NT2/D1 (cell line): Measurements from ENCODE around the gene MED9.
"Not testable (repeated sequence)": the region's sequence is repeated elsewhere in the genome, so short reads cannot be mapped to it uniquely, and the experiment has no call there.

Source experiments
- DNase-seq: peaks from one replicate; pipeline ENCODE4 v3.0.0-alpha.2; 2011; ENCODE audit warnings: low read depth, low spot score
- H3K27me3 ChIP-seq: 2 replicates; pipeline ENCODE4 v1.6.0; 2011; ENCODE audit warnings: mild to moderate bottlenecking; ENCODE audit not compliant: insufficient read length, insufficient read depth
- H3K36me3 ChIP-seq: 2 replicates; pipeline ENCODE4 v1.6.1; 2011; ENCODE audit warnings: mild to moderate bottlenecking, low read length, mixed read lengths; ENCODE audit not compliant: insufficient read depth, insufficient read length
- H3K4me1 ChIP-seq: 2 replicates; pipeline ENCODE4 v1.5.1; 2011; ENCODE audit not compliant: insufficient read depth, insufficient read length
- H3K4me3 ChIP-seq: 2 replicates; pipeline ENCODE4 v1.5.1; 2011; ENCODE audit warnings: low read depth; ENCODE audit not compliant: insufficient read length
- H3K9ac ChIP-seq: 2 replicates; pipeline ENCODE4 v1.6.0; 2011; ENCODE audit warnings: low read depth; ENCODE audit not compliant: insufficient read length
- H3K9me3 ChIP-seq: 2 replicates; pipeline ENCODE4 v1.5.1; 2011; ENCODE audit warnings: mild to moderate bottlenecking, low read length; ENCODE audit not compliant: insufficient read depth
- SUZ12 ChIP-seq: IDR thresholded peaks from 2 replicates; pipeline ENCODE4 v1.6.1; 2011; ENCODE audit not compliant: insufficient read length, insufficient read depth; ENCODE audit errors: extremely low read depth
- YY1 ChIP-seq: IDR thresholded peaks from 2 replicates; pipeline ENCODE4 v1.6.1; 2011; ENCODE audit not compliant: insufficient read length, insufficient read depth
- ZNF274 ChIP-seq: IDR thresholded peaks from 2 replicates; pipeline ENCODE4 v1.6.1; 2011; ENCODE audit warnings: mild to moderate bottlenecking, low read depth, low read length

MED9 gene

DNA sequence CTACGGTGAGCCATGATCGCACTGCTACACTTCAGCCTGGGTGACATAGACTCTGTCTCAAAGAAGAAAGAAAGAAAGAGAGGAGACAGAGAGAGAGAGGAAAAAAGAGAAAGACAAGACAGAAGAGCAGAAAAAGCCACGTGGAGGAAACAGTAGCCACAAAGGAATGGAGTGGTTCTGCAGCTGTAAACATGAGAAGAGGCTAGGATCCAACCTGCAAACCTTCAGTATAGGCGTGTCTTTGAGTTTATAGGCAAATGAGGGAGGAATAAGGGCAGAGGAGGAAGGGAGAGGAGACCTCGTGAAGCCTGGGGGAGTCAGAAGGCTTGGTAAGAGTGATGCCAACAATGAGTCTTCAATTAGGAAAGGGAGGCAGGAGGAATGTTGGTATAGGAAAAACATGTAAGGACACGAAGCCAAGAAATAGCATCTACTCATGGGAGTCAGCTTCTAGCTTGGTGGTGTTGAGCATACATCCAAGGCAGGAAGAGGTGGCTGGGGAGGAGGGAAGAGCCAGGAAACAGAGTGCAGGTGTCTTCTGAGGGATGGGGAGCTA, 3.9 kb downstream of the MED9 start:
- no peak overlapping the region for H3K4me3 ChIP-seq
- DNase-seq, result no peak
- H3K4me1 ChIP-seq, result peaks cover 3% of the 10 kb centered on the region
- H3K9ac ChIP-seq, result no peak overlapping the region
- H3K27me3 ChIP-seq, result no peaks in the 10 kb centered on the region
- TF ChIP-seq ZNF274, result no peak
- no peak for TF ChIP-seq SUZ12
- TF ChIP-seq YY1, result no peak
- H3K9me3 ChIP-seq, result peaks cover 5% of the 10 kb centered on the region; the same call in 1 of the 2 replicates
- peaks cover 48% of the 10 kb centered on the region for H3K36me3 ChIP-seq

DNA sequence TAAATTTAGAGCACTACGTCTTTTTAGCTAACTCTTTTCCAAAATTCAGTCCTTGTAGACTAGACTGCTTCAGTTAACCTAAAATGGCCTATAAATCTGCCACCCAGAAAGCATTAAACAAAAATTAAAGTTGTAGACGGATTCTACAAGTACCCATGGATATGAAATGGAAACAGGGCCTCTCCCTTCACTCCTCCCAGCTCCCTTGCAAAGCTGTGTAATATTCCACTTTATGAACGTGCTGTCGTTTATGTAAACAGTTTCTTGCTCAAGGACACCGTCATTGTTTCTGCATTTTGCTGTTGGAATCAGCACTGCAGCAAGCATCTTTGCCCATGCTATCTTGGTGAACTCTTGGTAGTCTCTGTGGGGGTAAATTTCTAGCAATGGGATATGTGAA, 5.1 kb downstream of the MED9 start:
- H3K4me3 ChIP-seq, result no peak overlapping the region
- no peaks in the 10 kb centered on the region for H3K27me3 ChIP-seq
- H3K9ac ChIP-seq, result no peak overlapping the region
- TF ChIP-seq YY1, result no peak
- no peak for TF ChIP-seq ZNF274
- no peak for TF ChIP-seq SUZ12
- peaks cover 7% of the 10 kb centered on the region; the same call in 1 of the 2 replicates for H3K9me3 ChIP-seq
- H3K4me1 ChIP-seq, result peaks cover 3% of the 10 kb centered on the region
- H3K36me3 ChIP-seq, result peaks cover 54% of the 10 kb centered on the region
- DNase-seq, result no peak

DNA sequence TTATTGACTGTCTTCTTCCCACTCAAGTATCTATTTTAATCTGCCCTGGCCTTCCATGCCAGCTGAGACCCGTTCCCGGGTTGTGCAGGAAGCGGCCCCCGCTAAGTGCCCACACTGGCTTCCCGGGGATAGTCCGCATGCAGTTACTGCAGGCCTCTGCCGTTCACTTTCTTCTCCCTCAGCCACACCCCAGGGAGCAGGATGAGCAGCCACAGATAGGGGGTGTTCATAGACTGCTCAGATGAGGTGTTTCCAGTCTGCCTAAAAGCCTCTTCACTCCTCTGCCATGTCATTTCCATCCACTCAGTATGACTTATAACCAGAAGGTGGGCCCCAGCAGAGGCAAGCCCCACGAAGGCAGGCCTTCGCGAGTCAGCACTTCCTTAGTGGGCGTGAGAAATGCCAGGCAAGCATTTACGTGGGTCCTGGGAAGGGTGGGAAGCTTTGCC, 7.7 kb downstream of the MED9 start:
- H3K4me1 ChIP-seq, result peaks cover 3% of the 10 kb centered on the region
- no peaks in the 10 kb centered on the region for H3K27me3 ChIP-seq
- H3K9ac ChIP-seq, result no peak overlapping the region
- peaks cover 7% of the 10 kb centered on the region; the same call in 1 of the 2 replicates for H3K9me3 ChIP-seq
- DNase-seq, result no peak
- TF ChIP-seq ZNF274 (no peak), YY1 (no peak), SUZ12 (no peak)
- H3K36me3 ChIP-seq, result peaks cover 59% of the 10 kb centered on the region
- no peak overlapping the region for H3K4me3 ChIP-seq

DNA sequence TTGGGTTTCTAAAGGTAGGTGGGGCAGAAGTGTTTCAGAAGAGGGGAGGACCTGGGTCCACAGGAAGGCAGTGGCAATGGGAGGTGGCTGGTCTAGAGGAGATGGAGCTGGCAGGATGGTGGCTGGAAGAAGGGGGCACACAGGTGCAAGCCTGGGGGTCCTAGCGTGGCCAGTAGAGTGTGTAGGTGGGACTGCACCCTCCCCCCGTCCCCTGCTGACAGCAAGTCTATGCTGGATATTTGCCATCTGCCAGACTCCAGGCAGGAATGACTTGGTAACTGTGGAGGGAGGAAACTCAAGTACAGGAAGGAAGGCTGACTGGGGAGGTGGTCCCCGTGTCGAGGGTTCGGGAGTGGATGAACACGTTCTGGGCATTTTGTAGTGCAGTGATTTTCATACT, 8.6 kb downstream of the MED9 start:
- DNase-seq, result no peak
- H3K36me3 ChIP-seq, result peaks cover 56% of the 10 kb centered on the region
- TF ChIP-seq YY1 (no peak), SUZ12 (no peak), ZNF274 (no peak)
- no peak overlapping the region for H3K9ac ChIP-seq
- no peak overlapping the region for H3K4me3 ChIP-seq
- H3K4me1 ChIP-seq, result peaks cover 3% of the 10 kb centered on the region
- no peaks in the 10 kb centered on the region for H3K27me3 ChIP-seq
- H3K9me3 ChIP-seq, result peaks cover 7% of the 10 kb centered on the region; the same call in 1 of the 2 replicates

DNA sequence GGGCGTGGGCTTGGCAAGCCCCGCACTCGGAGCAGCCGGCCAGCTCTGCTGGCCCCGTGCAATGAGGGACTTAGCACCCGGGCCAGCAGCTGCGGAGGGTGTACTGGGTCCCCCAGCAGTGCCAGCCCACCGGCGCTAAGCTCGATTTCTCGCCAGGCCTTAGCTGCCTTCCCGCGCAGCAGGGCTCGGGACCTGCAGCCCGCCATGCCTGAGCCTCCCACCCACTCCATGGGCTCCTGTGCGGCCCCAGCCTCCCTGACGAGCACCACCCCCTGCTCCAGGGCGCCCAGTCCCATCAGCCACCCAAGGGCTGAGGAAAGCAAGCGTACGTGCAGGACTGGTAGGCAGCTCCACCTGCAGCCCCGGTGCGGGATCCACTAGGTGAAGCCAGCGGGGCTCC, 9.6 kb downstream of the MED9 start:
- not testable (repeated sequence) for H3K9ac ChIP-seq, H3K9me3 ChIP-seq, H3K4me3 ChIP-seq, DNase-seq, H3K27me3 ChIP-seq, H3K4me1 ChIP-seq
- peaks cover 56% of the 10 kb centered on the region for H3K36me3 ChIP-seq

DNA sequence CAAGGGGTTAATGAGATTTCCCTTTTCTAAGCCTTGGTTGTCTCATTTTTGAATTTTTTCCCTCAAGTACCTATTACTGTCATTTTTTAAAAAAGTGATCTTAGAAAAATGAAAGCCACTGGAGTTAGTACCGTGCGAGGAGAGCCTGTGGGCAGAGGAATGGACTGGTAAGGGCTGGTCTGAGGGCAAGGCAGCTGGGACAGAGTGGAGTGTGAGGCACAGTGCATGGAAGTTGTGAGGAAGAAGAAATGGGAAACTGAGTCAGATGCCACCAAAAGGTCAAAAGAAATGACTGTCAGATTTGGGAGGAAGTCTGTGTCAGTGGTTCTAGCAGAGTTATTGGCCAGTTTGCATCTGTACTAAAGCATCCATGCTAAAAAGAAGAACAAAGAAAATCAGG, 11.2 kb downstream of the MED9 start:
- Histone ChIP-seq H3K9ac (no peak overlapping the region), H3K27me3 (no peaks in the 10 kb centered on the region), H3K36me3 (peaks cover 71% of the 10 kb centered on the region), H3K9me3 (peaks cover 7% of the 10 kb centered on the region; the same call in 1 of the 2 replicates), H3K4me3 (no peak overlapping the region), H3K4me1 (peaks cover 5% of the 10 kb centered on the region)
- TF ChIP-seq ZNF274, result no peak
- TF ChIP-seq YY1, result no peak
- no peak for TF ChIP-seq SUZ12
- no peak for DNase-seq

DNA sequence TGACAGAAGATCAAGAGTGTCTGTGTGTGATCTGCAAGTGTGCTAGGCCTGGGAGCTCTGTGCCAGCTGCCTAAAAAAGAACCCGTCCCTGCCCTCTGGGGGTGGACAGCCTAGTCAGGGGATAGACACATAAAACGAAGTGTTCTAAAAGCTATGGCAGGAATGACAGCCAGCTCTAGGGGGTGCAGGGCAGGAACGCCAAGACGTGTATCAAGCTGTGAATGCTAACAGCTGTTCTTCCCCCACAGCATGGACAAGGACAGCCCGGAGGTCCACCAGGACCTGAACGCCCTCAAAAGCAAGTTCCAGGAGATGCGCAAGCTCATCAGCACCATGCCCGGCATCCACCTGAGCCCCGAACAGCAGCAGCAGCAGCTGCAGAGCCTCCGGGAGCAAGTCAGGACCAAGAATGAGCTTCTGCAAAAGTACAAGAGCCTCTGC, 14.3 kb downstream of the MED9 start:
- no peak for TF ChIP-seq SUZ12
- no peak for TF ChIP-seq ZNF274
- no peak for TF ChIP-seq YY1
- H3K9ac ChIP-seq, result no peak overlapping the region
- H3K9me3 ChIP-seq, result no peaks in the 10 kb centered on the region
- H3K4me3 ChIP-seq, result no peak overlapping the region
- DNase-seq, result no peak
- peaks cover 52% of the 10 kb centered on the region for H3K36me3 ChIP-seq
- peaks cover 11% of the 10 kb centered on the region for H3K27me3 ChIP-seq
- peaks cover 8% of the 10 kb centered on the region for H3K4me1 ChIP-seq
